Measurements from ENCODE around the gene ELOVL4. TPM values are rescaled to one million over a fixed set of nuclear protein-coding genes. Genes with fewer than 3 reads are reported as not detected.

The ELOVL4 gene
- total and polyA plus RNA-seq, 2 of the 4 experiments (the other 2 are of a cell fraction), result 2.2 to 2.3 TPM

DNA sequence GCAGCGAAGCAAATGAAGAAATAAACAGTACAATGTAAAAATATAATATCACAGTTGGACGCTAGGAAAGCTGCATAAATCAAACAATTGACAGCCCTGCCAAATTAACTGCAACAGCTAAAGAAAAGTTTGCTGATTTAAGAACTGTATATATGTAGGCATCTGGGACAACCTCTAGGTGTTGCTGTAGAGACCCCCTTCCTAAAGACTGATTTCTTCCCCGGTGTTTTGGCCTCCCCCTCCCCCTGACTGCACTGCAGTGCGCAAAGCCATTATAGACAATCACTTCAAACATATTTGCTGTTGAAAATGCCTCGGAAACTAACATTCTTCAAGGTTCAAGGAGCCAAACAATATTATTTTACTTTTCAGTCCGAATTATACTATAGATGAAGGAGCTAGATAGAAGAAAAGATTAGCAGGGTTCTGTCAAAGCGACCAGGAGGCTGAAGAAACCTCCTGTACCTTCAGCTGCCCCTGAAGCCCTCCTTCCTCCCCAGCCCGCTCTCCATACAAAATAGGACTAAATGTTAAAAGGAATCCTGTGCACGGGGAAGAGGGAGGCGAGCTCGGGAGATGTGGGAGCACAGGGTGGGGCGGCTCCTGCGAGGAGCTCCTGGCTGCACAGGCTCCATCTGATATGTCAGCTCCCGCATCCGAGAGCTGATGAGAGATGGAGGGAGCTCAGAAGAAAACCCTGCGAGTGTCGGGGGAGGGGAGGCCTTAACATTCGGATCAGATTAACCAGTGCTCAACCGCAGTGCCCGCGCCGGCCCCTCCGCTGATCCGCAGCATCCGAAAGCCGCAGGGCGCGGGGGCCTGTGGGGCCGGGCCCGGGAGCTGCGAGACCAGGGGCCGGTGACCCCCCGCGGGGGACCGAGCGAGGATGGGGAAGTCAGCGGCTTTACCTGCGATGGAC, 822 bp downstream of the ELOVL4 start:
- Histone ChIP-seq H3K36me3 (ENCODE audit: control insufficient read depth, insufficient read depth, low read length) (no peaks in the 10 kb centered on the region), H3K4me1 (ENCODE audit: control insufficient read depth, insufficient read depth, low read length) (peaks cover 1% of the 10 kb centered on the region; the same call in 1 of the 2 replicates), H3K18ac (ENCODE audit: low read depth, low read length) (no peak overlapping the region), H4K91ac (ENCODE audit: insufficient read depth, low read depth, low read length) (no peak overlapping the region), H2AK9ac (replicated peaks; ENCODE audit: low read depth, low read length, poor library complexity) (peak overlapping the region; percentile 68), H2BK15ac (ENCODE audit: low read depth, low read length) (no peak overlapping the region), H2AFZ (replicated peaks; ENCODE audit: low read length, poor library complexity) (peak overlapping the region; percentile 95), H3K27ac (ENCODE audit: insufficient read depth, low read length) (peak overlapping the region; percentile 0; the same call in 1 of the 2 replicates), H2AK5ac (ENCODE audit: low read depth, low read length) (no peak overlapping the region), H3K4ac (ENCODE audit: low read depth, low read length) (no peak overlapping the region), H4K5ac (ENCODE audit: low read depth, low read length) (no peak overlapping the region), H3K23ac (ENCODE audit: low read depth, low read length) (peak overlapping the region; percentile 34; the same call in 1 of the 2 replicates), H2BK20ac (ENCODE audit: low read depth, low read length) (no peak overlapping the region), H3K4me3 (ENCODE audit: insufficient read depth, low read depth, low read length) (peak overlapping the region; percentile 79), H3K9ac (ENCODE audit: low read depth, low read length) (peak overlapping the region; percentile 47), H3K14ac (replicated peaks; ENCODE audit: low read depth, low read length) (0 out of 2 replicates have a peak overlapping the region, but pooled peaks have one; percentile 19), H4K20me1 (ENCODE audit: insufficient read depth, low read length) (no peaks in the 10 kb centered on the region), H3K9me1 (ENCODE audit: insufficient read depth, low read length) (peaks cover 11% of the 10 kb centered on the region; the same call in 1 of the 2 replicates), H3K27me3 (ENCODE audit: control insufficient read depth, insufficient read depth, low read length) (no peaks in the 10 kb centered on the region), H3K4me2 (ENCODE audit: low read depth, low read length) (peak overlapping the region; percentile 87), H3K79me1 (ENCODE audit: low read depth in 1 of 2, low read length in 2 of 2) (peaks cover 17 to 28% of the 10 kb centered on the region in 2 experiments), H4K8ac (ENCODE audit: low read depth in 2 of 2, low read length in 2 of 2) (no peak overlapping the region), H3K56ac (ENCODE audit: extremely low read depth, insufficient read depth, low read length) (peak overlapping the region; percentile 19; the same call in 1 of the 2 replicates), H2BK5ac (ENCODE audit: low read depth, low read length, poor library complexity, severe bottlenecking) (no peak overlapping the region), H2BK120ac (ENCODE audit: low read depth, low read length) (no peak overlapping the region), H3K9me3 (ENCODE audit: control insufficient read depth, insufficient read depth, low read length) (no peaks in the 10 kb centered on the region)
- ChIA-PET POLR2A (ENCODE audit: unreplicated experiment) (interaction anchor here (0.6 kb wide), 1 partner anchor 217 kb away, joined by 3 read pairs; no protein-coding TSS in a partner anchor), CTCF (interaction anchor here (0.6 to 1.5 kb wide), 5 partner anchors 8 to 1265 kb away, joined by 3 to 6 read pairs (median 3); no protein-coding TSS in a partner anchor)
- peak; percentile 53 for ATAC-seq (ENCODE audit: low read depth)
- in situ Hi-C loops (cut with MboI; ENCODE audit: low sequenced_read_pairs), result loop anchor here (10.0 kb wide), 1 partner anchor 58 kb away; the partner anchor contains the start of gene TTK
- WGBS, 2 experiments (ENCODE audit: extremely low coverage in 2 of 2, insufficient read length in 1 of 2), result 4% methylated on average over 16 of the region's 38 CpGs; no CpG with 5 or more reads in 1 of the 2 experiments
- no TSS peak for BruUV-seq (replicated peaks)
- peak; percentile 35 for DNase-seq
- intact Hi-C loops (cut with micrococcal nuclease), result loop anchor here (1.0 to 5.0 kb wide), 2 partner anchors 58 to 391 kb away; partner anchors contain the start of gene TTK
- dilution Hi-C loops (cut with HindIII; ENCODE audit: low sequenced_read_pairs, unreplicated experiment), result no loop called here
- TF ChIP-seq CEBPB (IDR thresholded peaks at IDR 0.05; ENCODE audit: low read depth, low read length), result no peak
- no peak for TF ChIP-seq CHD1 (IDR thresholded peaks at IDR 0.05; ENCODE audit: low read depth, low read length)
- TF ChIP-seq POLR2A (IDR thresholded peaks at IDR 0.05; ENCODE audit: low read depth, low read length), result no peak
- TF ChIP-seq SMC3 (IDR thresholded peaks at IDR 0.05; ENCODE audit: low read depth, low read length), result no peak
- TF ChIP-seq, protein P1, sequence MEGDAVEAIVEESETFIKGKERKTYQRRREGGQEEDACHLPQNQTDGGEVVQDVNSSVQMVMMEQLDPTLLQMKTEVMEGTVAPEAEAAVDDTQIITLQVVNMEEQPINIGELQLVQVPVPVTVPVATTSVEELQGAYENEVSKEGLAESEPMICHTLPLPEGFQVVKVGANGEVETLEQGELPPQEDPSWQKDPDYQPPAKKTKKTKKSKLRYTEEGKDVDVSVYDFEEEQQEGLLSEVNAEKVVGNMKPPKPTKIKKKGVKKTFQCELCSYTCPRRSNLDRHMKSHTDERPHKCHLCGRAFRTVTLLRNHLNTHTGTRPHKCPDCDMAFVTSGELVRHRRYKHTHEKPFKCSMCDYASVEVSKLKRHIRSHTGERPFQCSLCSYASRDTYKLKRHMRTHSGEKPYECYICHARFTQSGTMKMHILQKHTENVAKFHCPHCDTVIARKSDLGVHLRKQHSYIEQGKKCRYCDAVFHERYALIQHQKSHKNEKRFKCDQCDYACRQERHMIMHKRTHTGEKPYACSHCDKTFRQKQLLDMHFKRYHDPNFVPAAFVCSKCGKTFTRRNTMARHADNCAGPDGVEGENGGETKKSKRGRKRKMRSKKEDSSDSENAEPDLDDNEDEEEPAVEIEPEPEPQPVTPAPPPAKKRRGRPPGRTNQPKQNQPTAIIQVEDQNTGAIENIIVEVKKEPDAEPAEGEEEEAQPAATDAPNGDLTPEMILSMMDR (conservative IDR thresholded peaks at IDR 0.05; ENCODE audit: low read depth, low read length), result peak; percentile 39
- TF ChIP-seq, protein P2, sequence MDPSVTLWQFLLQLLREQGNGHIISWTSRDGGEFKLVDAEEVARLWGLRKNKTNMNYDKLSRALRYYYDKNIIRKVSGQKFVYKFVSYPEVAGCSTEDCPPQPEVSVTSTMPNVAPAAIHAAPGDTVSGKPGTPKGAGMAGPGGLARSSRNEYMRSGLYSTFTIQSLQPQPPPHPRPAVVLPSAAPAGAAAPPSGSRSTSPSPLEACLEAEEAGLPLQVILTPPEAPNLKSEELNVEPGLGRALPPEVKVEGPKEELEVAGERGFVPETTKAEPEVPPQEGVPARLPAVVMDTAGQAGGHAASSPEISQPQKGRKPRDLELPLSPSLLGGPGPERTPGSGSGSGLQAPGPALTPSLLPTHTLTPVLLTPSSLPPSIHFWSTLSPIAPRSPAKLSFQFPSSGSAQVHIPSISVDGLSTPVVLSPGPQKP (IDR thresholded peaks at IDR 0.05; ENCODE audit: borderline replicate concordance, low read depth, low read length), result no peak

All from IMR-90 (cell line).